NB4 (cell line): Measurements from ENCODE around the gene PLA2G4F.

Experiments
- CTCF ChIP-seq: IDR thresholded peaks from one replicate; pipeline ENCODE4 v1.5.1; 2012; ENCODE audit warnings: low read depth, low read length
- POLR2A ChIP-seq: IDR thresholded peaks from 2 replicates; pipeline ENCODE4 v1.6.1; 2011; ENCODE audit warnings: mild to moderate bottlenecking; ENCODE audit not compliant: insufficient read length; ENCODE audit errors: extremely low read depth

- TF ChIP-seq CTCF, result no peak
- TF ChIP-seq POLR2A, result no peak
Measured at GRCh38 chr15:42148808-42149492, 7.5 kb downstream of the PLA2G4F start.
